Endodermal cell (in vitro differentiated cells): Measurements from ENCODE around the gene FAM20A. TPM values are rescaled to one million over a fixed set of nuclear protein-coding genes. Genes with fewer than 3 reads are reported as not detected.

ENCODE experiments used
- DNase-seq: peaks from one replicate; pipeline ENCODE4 v3.0.0-alpha.2; 2017
- H3K27ac ChIP-seq: 2 replicates; pipeline ENCODE4 v1.5.1; 2013; ENCODE audit warnings: mild to moderate bottlenecking, low read depth, low read length, moderate library complexity
- H3K27me3 ChIP-seq: 2 replicates; pipeline ENCODE4 v1.6.1; 2013; ENCODE audit warnings: mild to moderate bottlenecking, low read length, moderate library complexity; ENCODE audit not compliant: insufficient read depth, control insufficient read depth, poor library complexity, severe bottlenecking
- H3K36me3 ChIP-seq: 2 replicates; pipeline ENCODE4 v1.7.0; 2013; ENCODE audit warnings: mild to moderate bottlenecking, low read length, moderate library complexity; ENCODE audit not compliant: control insufficient read depth, insufficient read depth
- H3K4me1 ChIP-seq: one replicate; pipeline ENCODE4 v1.7.0; 2013; ENCODE audit warnings: low read length; ENCODE audit not compliant: control insufficient read depth, insufficient read depth
- H3K4me3 ChIP-seq: 2 replicates; pipeline ENCODE4 v1.5.1; 2013; ENCODE audit warnings: mild to moderate bottlenecking, low read length, moderate library complexity
- H3K9ac ChIP-seq: 2 replicates; pipeline ENCODE4 v1.6.1; 2013; ENCODE audit warnings: mild to moderate bottlenecking, low read length, moderate library complexity; ENCODE audit not compliant: poor library complexity, severe bottlenecking; ENCODE audit errors: extremely low read depth
- H3K9me3 ChIP-seq: 2 replicates; pipeline ENCODE4 v1.6.1; 2013; ENCODE audit warnings: mild to moderate bottlenecking, low read length, moderate library complexity; ENCODE audit not compliant: control insufficient read depth
- H3K27ac Mint-ChIP-seq: 2 replicates; pipeline ENCODE4 v1.8.0; 2020; ENCODE audit warnings: mixed read lengths
- H3K27me3 Mint-ChIP-seq: 2 replicates; pipeline ENCODE4 v1.8.0; 2021; ENCODE audit warnings: mild to moderate bottlenecking, mixed read lengths; ENCODE audit not compliant: insufficient read depth
- H3K36me3 Mint-ChIP-seq: 2 replicates; pipeline ENCODE4 v1.8.0; 2020; ENCODE audit warnings: low read depth, mixed read lengths
- H3K4me1 Mint-ChIP-seq: 2 replicates; pipeline ENCODE4 v1.8.0; 2020; ENCODE audit warnings: mixed read lengths
- H3K4me3 Mint-ChIP-seq: 2 replicates; pipeline ENCODE4 v1.8.0; 2020; ENCODE audit warnings: mild to moderate bottlenecking, moderate library complexity, mixed read lengths
- H3K9me3 Mint-ChIP-seq: 2 replicates; pipeline ENCODE4 v1.8.0; 2020; ENCODE audit warnings: mild to moderate bottlenecking, mixed read lengths
- WGBS, 2 experiments: methylation state at CpG; one replicate each; pipeline versions ENCODE4 v1.1.5 to v1.1.7; 2013; ENCODE audit warnings: missing lambda C conversion rate in 2 of 2, mixed read lengths in 1 of 2; ENCODE audit not compliant: insufficient coverage in 1 of 2, insufficient read length in 1 of 2; 5-methylcytosine and 5-hydroxymethylcytosine counted together
- total RNA-seq, 2 donors: library from RNA; stranded (reverse); fragmentation: NEBNext Ultra II Directional in 1 of 2; extraction: Animal tissue kit (Norgen Biotek cat#: 25700) in 1 of 2; gene quantifications; 2 replicates in 1 of 2; 3 replicates in 1 of 2; pipeline ENCODE4 v1.2.1, GENCODE V29; 2021
- TF ChIP-seq, protein P1 (sequence below): fragments of 200-600 bp; sonication (generic); conservative IDR thresholded peaks from 2 replicates; pipeline ENCODE4 v1.5.0; 2021; ENCODE audit warnings: antibody characterized with exemption, mild to moderate bottlenecking

The FAM20A gene
- total RNA-seq, 2 donors from 2014 or later = 58.7 to 74.3 TPM

DNA sequence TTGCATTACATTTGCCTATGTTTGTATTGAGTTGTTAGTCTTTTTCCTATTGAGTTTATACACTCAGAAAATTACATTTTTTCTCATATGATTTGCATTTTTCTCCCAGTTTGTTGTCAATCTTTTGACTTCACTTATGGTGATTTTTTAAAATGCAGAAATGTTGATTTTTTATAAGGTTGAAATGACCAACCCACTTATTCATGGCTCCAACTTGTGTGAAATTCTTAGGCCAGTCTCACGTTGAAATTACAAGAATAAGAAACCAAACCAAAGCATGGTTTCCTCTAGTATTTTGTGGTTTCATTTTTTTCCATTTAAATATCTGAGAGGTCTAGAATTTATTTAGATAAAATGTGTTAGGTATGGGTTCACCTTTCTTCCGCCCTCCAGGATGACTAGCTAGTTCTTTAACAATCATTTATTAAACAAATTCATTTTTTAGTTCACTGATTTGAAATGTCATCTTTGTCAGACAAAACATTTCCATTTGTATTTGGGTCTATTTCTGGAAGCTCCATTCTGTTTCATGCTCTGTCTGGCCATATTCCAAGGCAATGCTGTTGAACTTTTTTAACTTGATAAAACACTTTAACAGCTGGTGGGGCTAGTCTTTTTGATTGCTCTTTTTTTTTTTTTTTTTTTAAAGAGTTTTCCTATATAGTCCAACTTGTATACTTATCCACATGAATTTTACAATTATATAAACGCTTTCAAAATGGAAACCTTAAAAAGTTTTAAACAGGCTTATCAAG is 40.0 kb downstream of the FAM20A start:
- H3K9ac ChIP-seq = no peak overlapping the region
- peaks cover 34% of the 10 kb centered on the region for H3K36me3 Mint-ChIP-seq
- WGBS, 2 experiments = 83% methylated on average over 2 of the region's 3 CpGs; no CpG with 5 or more reads in 1 of the 2 experiments
- no peaks in the 10 kb centered on the region for H3K9me3 Mint-ChIP-seq
- no peak for DNase-seq
- no peaks in the 10 kb centered on the region for H3K9me3 ChIP-seq
- no peak overlapping the region for H3K27ac Mint-ChIP-seq
- peaks cover 29% of the 10 kb centered on the region for H3K36me3 ChIP-seq
- no peak overlapping the region for H3K4me3 Mint-ChIP-seq
- no peaks in the 10 kb centered on the region for H3K4me1 Mint-ChIP-seq
- H3K27ac ChIP-seq = no peak overlapping the region
- H3K4me1 ChIP-seq = no peaks in the 10 kb centered on the region
- no peaks in the 10 kb centered on the region for H3K27me3 ChIP-seq
- H3K4me3 ChIP-seq = no peak overlapping the region
- no peaks in the 10 kb centered on the region for H3K27me3 Mint-ChIP-seq
- TF ChIP-seq, protein P1, sequence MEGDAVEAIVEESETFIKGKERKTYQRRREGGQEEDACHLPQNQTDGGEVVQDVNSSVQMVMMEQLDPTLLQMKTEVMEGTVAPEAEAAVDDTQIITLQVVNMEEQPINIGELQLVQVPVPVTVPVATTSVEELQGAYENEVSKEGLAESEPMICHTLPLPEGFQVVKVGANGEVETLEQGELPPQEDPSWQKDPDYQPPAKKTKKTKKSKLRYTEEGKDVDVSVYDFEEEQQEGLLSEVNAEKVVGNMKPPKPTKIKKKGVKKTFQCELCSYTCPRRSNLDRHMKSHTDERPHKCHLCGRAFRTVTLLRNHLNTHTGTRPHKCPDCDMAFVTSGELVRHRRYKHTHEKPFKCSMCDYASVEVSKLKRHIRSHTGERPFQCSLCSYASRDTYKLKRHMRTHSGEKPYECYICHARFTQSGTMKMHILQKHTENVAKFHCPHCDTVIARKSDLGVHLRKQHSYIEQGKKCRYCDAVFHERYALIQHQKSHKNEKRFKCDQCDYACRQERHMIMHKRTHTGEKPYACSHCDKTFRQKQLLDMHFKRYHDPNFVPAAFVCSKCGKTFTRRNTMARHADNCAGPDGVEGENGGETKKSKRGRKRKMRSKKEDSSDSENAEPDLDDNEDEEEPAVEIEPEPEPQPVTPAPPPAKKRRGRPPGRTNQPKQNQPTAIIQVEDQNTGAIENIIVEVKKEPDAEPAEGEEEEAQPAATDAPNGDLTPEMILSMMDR = no peak

DNA sequence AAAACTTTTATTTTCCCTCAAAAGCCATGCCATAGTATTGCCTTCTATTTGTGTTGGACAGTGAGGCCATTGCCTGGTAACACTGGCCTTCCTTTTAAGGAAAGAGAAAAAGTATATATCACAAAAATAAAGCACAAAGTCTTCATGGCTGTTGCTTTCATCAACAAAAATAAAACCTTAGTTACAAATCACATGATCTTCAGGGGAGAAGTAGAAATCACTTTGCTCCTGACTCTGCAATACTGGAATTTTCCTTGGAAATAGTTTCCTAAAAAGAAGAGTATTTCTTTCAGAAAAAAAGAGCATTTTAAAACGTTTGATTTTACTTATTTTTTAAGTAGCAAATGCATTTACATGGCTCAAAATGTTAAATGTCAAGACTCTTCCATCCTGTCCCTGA is 41.9 kb downstream of the FAM20A start:
- no peaks in the 10 kb centered on the region for H3K4me1 ChIP-seq
- H3K4me3 ChIP-seq = no peak overlapping the region
- peaks cover 44% of the 10 kb centered on the region for H3K36me3 Mint-ChIP-seq
- H3K4me1 Mint-ChIP-seq = no peaks in the 10 kb centered on the region
- H3K9me3 ChIP-seq = peaks cover 5% of the 10 kb centered on the region
- DNase-seq = no peak
- H3K27ac Mint-ChIP-seq = no peak overlapping the region
- no peak overlapping the region for H3K27ac ChIP-seq
- H3K9me3 Mint-ChIP-seq = no peaks in the 10 kb centered on the region
- no peak overlapping the region for H3K4me3 Mint-ChIP-seq
- 86% methylated on average over 1 of the region's 1 CpG; no CpG with 5 or more reads in 1 of the 2 experiments for WGBS, 2 experiments
- no peak overlapping the region for H3K9ac ChIP-seq
- H3K27me3 ChIP-seq = no peaks in the 10 kb centered on the region
- H3K36me3 ChIP-seq = peaks cover 46% of the 10 kb centered on the region
- TF ChIP-seq, protein P1 = no peak
- H3K27me3 Mint-ChIP-seq = no peaks in the 10 kb centered on the region

DNA sequence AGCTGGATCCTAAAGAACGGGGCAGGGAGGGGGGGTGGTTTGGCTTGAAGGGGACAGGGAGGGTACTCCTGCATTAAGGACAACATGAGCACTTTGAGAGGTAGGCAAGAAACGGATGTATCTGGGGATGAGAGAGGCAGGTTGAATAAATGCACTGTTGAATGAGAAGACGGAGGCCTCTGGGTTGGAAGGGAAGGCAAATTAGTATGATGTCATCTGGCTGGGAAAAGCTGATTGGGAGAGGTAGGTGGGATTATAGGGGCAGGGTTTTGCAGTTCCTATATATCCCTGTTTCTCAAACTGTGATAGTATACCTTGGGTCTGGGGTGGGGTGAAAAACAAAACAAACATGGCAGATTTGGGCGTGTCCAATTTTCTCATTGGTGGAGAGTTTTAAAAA is 44.6 kb downstream of the FAM20A start:
- Histone ChIP-seq H3K27ac (no peak overlapping the region), H3K36me3 (peaks cover 49% of the 10 kb centered on the region), H3K4me1 (no peaks in the 10 kb centered on the region), H3K9ac (no peak overlapping the region), H3K27me3 (no peaks in the 10 kb centered on the region), H3K4me3 (no peak overlapping the region), H3K9me3 (peaks cover 5% of the 10 kb centered on the region)
- Mint-ChIP-seq H3K4me1 (no peaks in the 10 kb centered on the region), H3K36me3 (peaks cover 55% of the 10 kb centered on the region), H3K9me3 (no peaks in the 10 kb centered on the region), H3K27me3 (no peaks in the 10 kb centered on the region), H3K27ac (no peak overlapping the region), H3K4me3 (no peak overlapping the region)
- TF ChIP-seq, protein P1 = no peak
- WGBS, 2 experiments = 93% methylated on average over 4 of the region's 4 CpGs
- DNase-seq = no peak
